GM12872 (cell line): ENCODE measurements around the gene CNTFR.

Experiments
- CTCF ChIP-seq: IDR thresholded peaks from 3 replicates; pipeline ENCODE4 v1.5.1; 2011; ENCODE audit warnings: low read depth, mild to moderate bottlenecking, low read length, moderate library complexity; ENCODE audit not compliant: insufficient read depth

Gene CNTFR

GRCh38 chr9:34633851-34634550 is 44.5 kb upstream of the CNTFR start:
- peak; percentile 89 for TF ChIP-seq CTCF

- no peak for TF ChIP-seq CTCF
These were observed 43.6 kb upstream of the CNTFR start for GRCh38 chr9:34633166-34633565.

- no peak for TF ChIP-seq CTCF
These were observed 41.1 kb upstream of the CNTFR start for GRCh38 chr9:34630402-34631154.

- TF ChIP-seq CTCF, result no peak
These were observed 39.9 kb upstream of the CNTFR start for GRCh38 chr9:34629491-34629808.

- no peak for TF ChIP-seq CTCF
These were observed 39.3 kb upstream of the CNTFR start, which contains the start of gene ARID3C for GRCh38 chr9:34628656-34629490. Gene ARID3C (minus strand): TSS chr9:34629066. CDS start chr9:34628014, 1,052 bp downstream.

- TF ChIP-seq CTCF, result no peak
These were observed 38.5 kb upstream of the CNTFR start for GRCh38 chr9:34627716-34628655.
